ENCODE results near the gene ABCC1. TPM values are rescaled to one million over a fixed set of nuclear protein-coding genes. Genes with fewer than 3 reads are reported as not detected.

The ABCC1 gene
- total RNA-seq, 1 experiment from 2014 or later, result 139 TPM

GRCh38 chr16:16028311-16028999 is 79.0 kb downstream of the ABCC1 start:
- no TSS peak for BruUV-seq (replicated peaks)

GRCh38 chr16:16029431-16030011 is 80.1 kb downstream of the ABCC1 start:
- CTCF ChIA-PET, result interaction anchor here (0.8 kb wide), 1 partner anchor 31 kb away, joined by 3 read pairs; no protein-coding TSS in a partner anchor
- H3K27me3 ChIP-seq (ENCODE audit: insufficient read depth, low read depth), result no peaks in the 10 kb centered on the region
- intact Hi-C loops (cut with micrococcal nuclease; ENCODE audit: unreplicated experiment), result loop anchor here (1.0 kb wide), 1 partner anchor 12 kb away; no protein-coding TSS in a partner anchor
- H4K20me1 ChIP-seq (ENCODE audit: insufficient read depth), result no peaks in the 10 kb centered on the region
- TF ChIP-seq EZH2 (IDR thresholded peaks at IDR 0.05; ENCODE audit: low read depth) (no peak), CTCF (conservative IDR thresholded peaks at IDR 0.05) (no peak)
- H3K9me2 ChIP-seq (ENCODE audit: insufficient read depth), result no peaks in the 10 kb centered on the region
- no peak overlapping the region for H3K4me3 ChIP-seq
- no TSS peak for BruUV-seq (replicated peaks)
- H3K4me2 ChIP-seq, result peak overlapping the region; percentile 69
- POLR2A ChIA-PET (ENCODE audit: unreplicated experiment), result interaction anchor here (0.7 to 0.8 kb wide), 2 partner anchors 13 to 150 kb away, joined by 3 to 8 read pairs; no protein-coding TSS in a partner anchor
- peak overlapping the region; percentile 90 for H3K27ac ChIP-seq
- no peak overlapping the region for H2AFZ ChIP-seq
- H3K36me3 ChIP-seq (ENCODE audit: low read depth), result peaks cover 28% of the 10 kb centered on the region
- peaks cover 56% of the 10 kb centered on the region for H3K79me2 ChIP-seq (ENCODE audit: low read depth)
- H3F3A ChIP-seq (ENCODE audit: insufficient read depth, low read depth), result peaks cover 67% of the 10 kb centered on the region
- H3K9me3 ChIP-seq (ENCODE audit: insufficient read depth, low read depth), result no peaks in the 10 kb centered on the region
- peaks cover 61% of the 10 kb centered on the region for H3K4me1 ChIP-seq (replicated peaks; ENCODE audit: insufficient read depth)
- peak in 1 of 2 experiments; percentile 90 for DNase-seq

More at GRCh38 chr16:16028311-16028999, 79.0 kb downstream of the ABCC1 start:
- Histone ChIP-seq H2AFZ (no peak overlapping the region), H3K79me2 (ENCODE audit: low read depth) (peaks cover 67% of the 10 kb centered on the region), H3K9me3 (ENCODE audit: insufficient read depth, low read depth) (no peaks in the 10 kb centered on the region), H3K27me3 (ENCODE audit: insufficient read depth, low read depth) (no peaks in the 10 kb centered on the region), H3K9me2 (ENCODE audit: insufficient read depth) (no peaks in the 10 kb centered on the region), H4K20me1 (ENCODE audit: insufficient read depth) (no peaks in the 10 kb centered on the region), H3K4me3 (peak overlapping the region; percentile 43; the same call in 1 of the 2 replicates), H3K36me3 (ENCODE audit: low read depth) (peaks cover 29% of the 10 kb centered on the region), H3F3A (ENCODE audit: insufficient read depth, low read depth) (peaks cover 62% of the 10 kb centered on the region), H3K4me1 (replicated peaks; ENCODE audit: insufficient read depth) (peaks cover 71% of the 10 kb centered on the region), H3K27ac (peak overlapping the region; percentile 90), H3K4me2 (peak overlapping the region; percentile 69)
- intact Hi-C loops (cut with micrococcal nuclease; ENCODE audit: unreplicated experiment), result no loop called here
- TF ChIP-seq CTCF (conservative IDR thresholded peaks at IDR 0.05), result no peak
- TF ChIP-seq EZH2 (IDR thresholded peaks at IDR 0.05; ENCODE audit: low read depth), result no peak
- ChIA-PET CTCF (interaction anchor here (0.8 kb wide), 1 partner anchor 30 kb away, joined by 3 read pairs; no protein-coding TSS in a partner anchor), POLR2A (ENCODE audit: unreplicated experiment) (interaction anchor here (0.5 kb wide), 1 partner anchor 149 kb away, joined by 7 read pairs; no protein-coding TSS in a partner anchor)
- DNase-seq, result peak; percentile 43 to 88

GRCh38 chr16:16030449-16030848 is 81.0 kb downstream of the ABCC1 start:
- no TSS peak for BruUV-seq (replicated peaks)
- Histone ChIP-seq H3K9me2 (ENCODE audit: insufficient read depth) (no peaks in the 10 kb centered on the region), H2AFZ (no peak overlapping the region), H3K9me3 (ENCODE audit: insufficient read depth, low read depth) (no peaks in the 10 kb centered on the region), H3K4me3 (no peak overlapping the region), H3K27me3 (ENCODE audit: insufficient read depth, low read depth) (no peaks in the 10 kb centered on the region), H3K4me2 (no peak overlapping the region), H3K79me2 (ENCODE audit: low read depth) (peaks cover 47% of the 10 kb centered on the region), H4K20me1 (ENCODE audit: insufficient read depth) (no peaks in the 10 kb centered on the region), H3K36me3 (ENCODE audit: low read depth) (peaks cover 28% of the 10 kb centered on the region), H3K4me1 (replicated peaks; ENCODE audit: insufficient read depth) (peaks cover 53% of the 10 kb centered on the region), H3K27ac (no peak overlapping the region), H3F3A (ENCODE audit: insufficient read depth, low read depth) (peaks cover 63% of the 10 kb centered on the region)
- ChIA-PET POLR2A (ENCODE audit: unreplicated experiment) (no interaction called here), CTCF (no interaction called here)
- DNase-seq, result no peak
- TF ChIP-seq EZH2 (IDR thresholded peaks at IDR 0.05; ENCODE audit: low read depth), result no peak
- no peak for TF ChIP-seq CTCF (conservative IDR thresholded peaks at IDR 0.05)
- intact Hi-C loops (cut with micrococcal nuclease; ENCODE audit: unreplicated experiment), result no loop called here
